GM18873 (cell line): ENCODE measurements around the gene ETHE1.
"Not testable (repeated sequence)": the region's sequence is repeated elsewhere in the genome, so short reads cannot be mapped to it uniquely, and the experiment has no call there.

Experiments used
- ATAC-seq: cut with Tn5 transposase; IDR thresholded peaks from one replicate; pipeline ENCODE4 v1.9.1; 2021; ENCODE audit warnings: mild to moderate bottlenecking, moderate library complexity, moderate number of reproducible peaks; ENCODE audit not compliant: unreplicated experiment, low FRiP score

The ETHE1 gene

GRCh38 chr19:43552616-43553015, 25.6 kb upstream of the ETHE1 start:
- ATAC-seq, result no peak

DNA sequence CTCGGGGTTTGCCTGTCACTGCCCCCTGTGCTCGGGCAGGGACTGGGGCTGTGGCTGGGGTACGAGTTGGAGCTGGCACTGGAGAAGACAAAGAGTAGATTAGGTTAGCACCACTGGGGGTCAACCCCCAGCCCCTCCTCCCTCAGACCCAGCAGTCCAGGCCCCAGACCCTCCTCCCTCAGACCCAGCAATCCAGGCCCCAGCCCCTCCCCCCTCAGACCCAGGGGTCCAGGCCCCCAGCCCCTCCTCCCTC, 25.1 kb upstream of the ETHE1 start:
- no peak for ATAC-seq

- ATAC-seq, result no peak
These were observed 24.6 kb upstream of the ETHE1 start for GRCh38 chr19:43551399-43552197.

GRCh38 chr19:43548706-43549105, 21.7 kb upstream of the ETHE1 start:
- ATAC-seq, result no peak

DNA sequence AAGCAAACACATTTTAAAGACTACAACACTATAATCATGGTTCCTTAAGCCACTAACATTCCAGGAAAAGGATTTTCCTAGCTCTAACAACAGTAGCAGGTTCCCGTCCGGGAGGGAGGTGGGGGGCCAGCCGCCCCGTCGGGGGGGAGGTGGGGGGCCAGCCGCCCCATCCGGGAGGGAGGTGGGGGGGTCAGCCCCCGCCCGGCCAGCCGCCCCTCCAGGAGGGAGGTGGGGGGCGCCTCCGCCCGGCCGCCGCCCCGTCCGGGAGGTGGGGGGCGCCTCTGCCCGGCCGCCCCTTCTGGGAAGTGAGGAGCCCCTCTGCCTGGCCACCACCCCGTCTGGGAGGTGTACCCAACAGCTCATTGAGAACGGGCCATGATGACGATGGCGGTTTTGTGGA, 20.9 kb upstream of the ETHE1 start:
- ATAC-seq, result not testable (repeated sequence)

DNA sequence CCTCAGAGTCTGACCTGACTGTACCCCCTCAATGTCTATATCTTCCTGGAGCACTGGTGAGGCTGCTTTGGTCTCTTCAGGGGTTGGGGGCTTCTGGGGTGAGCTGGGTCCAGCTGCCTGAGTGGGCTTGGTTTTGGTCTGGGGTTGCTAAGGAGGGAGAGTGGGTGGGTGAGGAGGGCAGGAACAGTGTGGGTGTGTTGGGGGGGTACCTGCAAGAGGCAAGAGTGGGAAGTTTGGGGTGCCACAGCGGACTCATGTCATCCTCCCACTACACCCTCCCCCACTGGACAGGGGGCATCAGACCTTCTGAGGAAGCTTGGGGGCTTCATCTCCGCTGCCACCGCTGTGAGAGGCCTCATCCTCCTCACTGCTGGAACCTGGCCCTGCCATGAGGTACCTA, 19.6 kb upstream of the ETHE1 start:
- ATAC-seq, result no peak

GRCh38 chr19:43545981-43546380, 19.0 kb upstream of the ETHE1 start:
- no peak for ATAC-seq

DNA sequence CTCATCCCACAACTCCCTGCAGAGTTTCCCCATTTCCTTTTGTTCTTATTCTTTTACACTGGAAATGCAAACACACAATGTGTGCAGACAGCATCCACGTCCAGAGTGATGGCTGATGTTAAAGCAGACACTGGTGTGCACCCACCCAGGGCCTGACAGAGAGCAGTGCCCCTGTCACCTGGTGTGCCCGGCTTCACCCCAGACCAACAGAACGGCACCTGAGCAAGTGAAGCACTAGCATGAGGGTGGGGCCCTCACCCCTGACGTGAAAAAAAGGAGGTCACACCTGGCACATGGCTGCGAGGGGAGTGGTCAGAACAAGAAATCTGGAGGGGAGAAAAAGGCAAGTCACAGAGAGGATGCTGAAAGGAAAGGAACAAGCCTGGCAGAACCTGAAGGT, 18.3 kb upstream of the ETHE1 start:
- ATAC-seq, result no peak

DNA sequence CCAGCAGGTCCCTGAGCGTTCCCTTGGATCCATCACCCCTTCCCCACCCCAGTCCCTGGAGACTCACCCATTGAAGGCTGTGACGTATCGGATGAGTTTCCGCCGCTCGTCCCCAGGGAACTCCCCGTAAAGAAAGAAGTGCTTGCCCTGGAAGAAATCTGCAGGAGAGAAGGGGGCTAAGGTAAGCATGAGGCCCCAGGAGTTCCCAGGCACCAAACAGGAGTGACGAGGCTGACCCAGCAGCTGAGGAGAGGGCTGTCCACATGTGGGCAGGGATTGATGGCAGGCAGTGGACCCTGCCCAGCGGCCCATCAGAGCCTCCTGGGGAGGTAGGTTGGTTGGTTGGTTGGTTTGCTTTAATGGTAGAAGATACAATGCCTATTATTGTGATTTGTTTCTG, 17.1 kb upstream of the ETHE1 start:
- no peak for ATAC-seq

DNA sequence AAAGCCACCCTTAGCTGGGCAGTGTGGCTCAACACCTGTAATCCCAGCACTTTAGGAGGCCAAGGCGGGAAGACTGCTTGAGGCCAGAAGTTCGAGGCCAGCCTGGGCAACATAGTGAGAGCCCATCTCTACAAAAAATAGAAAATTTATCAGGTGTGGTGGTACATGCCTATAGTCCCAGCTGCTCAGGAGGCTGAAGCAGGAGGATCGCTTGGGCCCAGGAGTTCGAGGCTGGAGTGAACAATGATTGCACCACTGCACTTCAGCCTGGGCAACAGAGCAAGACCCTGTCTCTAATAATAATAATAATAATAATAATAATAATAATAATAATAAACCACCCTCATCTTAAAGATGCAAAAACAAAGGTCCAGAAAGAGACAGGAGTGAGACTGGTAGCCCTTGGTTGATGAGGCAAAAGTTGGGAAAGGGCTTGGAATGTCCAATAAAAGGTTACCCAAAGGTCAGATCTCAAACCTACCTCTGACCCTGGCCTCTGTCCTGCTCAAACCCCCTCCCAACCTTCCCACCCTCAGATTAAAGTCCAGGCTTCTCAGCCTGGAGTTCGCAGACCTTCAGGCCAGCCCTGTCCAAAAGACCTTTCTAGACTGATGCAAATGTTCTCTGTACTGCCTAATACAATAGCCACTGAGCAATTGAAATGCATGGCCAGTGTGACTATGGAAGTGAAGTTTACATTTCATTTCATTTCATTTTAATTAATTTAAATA, 15.1 kb upstream of the ETHE1 start:
- no peak for ATAC-seq

- no peak for ATAC-seq
These were observed 13.4 kb upstream of the ETHE1 start for GRCh38 chr19:43540381-43540780.

- ATAC-seq, result no peak
These were observed 11.9 kb upstream of the ETHE1 start for GRCh38 chr19:43538922-43539321.

DNA sequence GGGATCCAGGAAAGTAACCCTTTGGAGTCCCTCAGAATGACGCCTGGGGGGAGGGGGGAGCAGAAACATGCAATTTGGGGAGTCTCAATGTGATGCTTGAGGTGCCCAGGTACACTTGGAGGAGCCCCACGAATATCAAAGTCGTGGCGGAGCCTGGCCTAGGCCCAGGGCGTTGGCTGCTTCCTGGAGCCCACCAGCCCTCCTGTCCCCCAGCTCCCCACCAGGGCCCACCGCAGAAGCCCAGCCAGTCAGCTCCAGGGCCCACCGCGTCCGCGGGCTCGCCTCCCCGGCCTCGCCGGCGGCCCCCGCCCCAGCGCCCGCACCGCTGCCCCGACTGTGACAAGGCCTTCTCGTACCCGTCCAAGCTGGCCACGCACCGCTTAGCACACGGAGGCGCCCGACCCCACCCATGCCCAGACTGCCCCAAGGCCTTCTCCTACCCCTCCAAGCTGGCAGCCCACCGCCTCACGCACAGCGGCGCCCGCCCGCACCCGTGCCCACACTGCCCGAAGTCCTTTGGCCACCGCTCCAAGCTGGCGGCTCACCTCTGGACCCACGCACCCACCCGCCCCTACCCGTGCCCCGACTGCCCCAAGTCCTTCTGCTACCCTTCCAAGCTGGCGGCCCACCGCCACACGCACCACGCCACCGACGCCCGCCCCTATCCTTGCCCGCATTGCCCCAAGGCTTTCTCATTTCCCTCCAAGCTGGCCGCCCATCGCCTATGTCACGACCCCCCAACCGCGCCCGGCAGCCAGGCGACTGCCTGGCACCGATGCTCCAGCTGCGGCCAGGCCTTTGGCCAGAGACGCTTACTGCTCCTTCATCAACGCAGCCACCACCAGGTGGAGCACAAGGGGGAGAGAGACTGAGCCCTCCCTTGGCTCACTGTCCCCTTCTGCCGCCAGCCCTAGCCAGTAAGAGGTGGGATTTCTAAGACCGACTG, 8.1 kb upstream of the ETHE1 start:
- ATAC-seq, result no peak

DNA sequence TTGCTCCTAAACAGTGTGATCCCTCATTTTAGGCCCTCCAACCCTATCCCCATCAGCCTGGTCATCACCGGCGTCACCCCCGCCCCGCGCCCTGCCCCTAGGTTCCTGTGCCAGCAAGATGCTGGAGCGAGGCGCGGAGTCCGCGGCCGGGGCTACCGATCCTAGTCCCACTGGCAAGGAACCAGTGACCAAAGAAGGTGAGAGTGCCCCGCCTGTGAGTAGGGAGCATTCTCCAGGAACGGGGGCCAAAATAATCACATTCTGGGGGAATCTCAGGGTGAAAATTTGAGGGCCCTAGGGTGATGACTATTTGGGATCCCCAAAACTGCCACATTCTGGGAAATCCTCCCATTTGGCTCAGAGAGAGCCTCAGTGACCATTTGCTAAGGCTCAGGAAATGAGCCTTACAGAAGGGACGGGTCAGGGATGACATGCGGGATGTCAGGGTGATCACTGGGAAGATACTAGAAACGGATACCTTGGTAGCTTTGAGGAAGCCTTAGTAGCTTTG, 7.4 kb upstream of the ETHE1 start:
- no peak for ATAC-seq

DNA sequence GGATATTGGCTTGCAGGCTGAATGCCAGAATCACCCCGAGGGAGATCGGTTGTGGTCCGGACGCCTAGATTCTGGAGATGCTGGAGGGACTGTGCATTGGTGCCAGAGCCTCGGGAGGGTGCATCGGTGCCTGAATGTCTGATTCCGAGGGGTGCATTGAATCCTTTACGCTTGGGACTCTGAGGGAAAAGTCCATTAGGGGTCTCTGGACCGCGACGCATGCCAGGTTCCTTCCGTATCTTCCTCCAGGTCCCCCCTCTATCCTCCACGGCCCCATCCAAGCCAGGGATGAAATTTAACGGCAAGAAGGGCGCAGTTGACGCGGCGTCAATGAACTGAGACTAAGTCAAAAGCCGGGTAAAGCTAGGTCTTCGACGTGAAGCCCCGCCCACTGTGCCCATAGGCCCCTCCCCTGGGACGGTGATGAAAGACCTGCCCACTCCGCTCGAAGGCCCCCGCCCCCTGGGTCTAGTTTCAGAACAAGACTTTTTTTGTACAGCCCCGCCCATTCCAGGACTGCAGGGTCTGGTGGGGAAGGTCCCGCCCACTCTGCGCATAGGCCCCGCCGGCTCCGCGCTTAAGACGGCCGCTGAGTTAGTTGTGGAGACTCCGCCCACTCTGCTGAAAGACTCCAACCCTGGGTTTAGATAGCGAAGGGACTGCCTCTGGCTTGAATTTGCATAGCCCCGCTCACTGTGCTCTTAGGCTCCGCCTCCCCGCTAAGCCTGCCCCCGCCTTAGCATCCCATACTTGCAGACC, 6.7 kb upstream of the ETHE1 start:
- peak; percentile 50 for ATAC-seq

DNA sequence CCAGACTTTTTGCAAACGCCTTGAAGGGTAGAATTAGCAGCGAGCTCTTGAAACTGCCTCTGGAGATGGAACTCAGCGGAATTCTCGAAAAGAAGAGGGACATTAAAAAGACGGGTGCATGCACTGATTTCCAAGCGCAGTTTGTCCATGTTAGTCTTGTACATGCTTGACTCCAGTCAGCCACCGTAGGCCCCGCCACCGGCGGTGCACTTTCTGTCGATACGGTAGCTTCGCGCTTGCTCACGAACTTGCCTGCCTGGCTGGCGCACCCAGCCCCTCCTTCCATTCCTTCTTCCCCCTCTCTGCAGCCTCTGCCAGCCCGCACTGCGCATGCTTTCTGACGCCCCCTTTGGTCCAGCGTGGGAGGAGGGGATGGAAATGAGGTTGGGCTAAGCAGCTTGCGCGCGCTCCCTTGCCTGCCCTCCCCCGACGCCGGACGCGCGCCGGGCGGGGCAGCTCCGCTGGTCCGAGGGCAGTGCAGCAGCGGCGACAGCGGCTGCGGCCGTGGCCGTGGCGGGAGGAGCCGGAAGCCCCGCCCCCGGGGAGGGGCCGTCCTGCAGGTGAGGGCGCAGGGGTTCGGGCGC, 6.1 kb upstream of the ETHE1 start, which contains the start of gene ZNF575:
Gene ZNF575, plus strand, starts transcription at position 227 of the 584 bp plus-strand sequence. CDS start 1,235 bp downstream, outside the sequence.
- ATAC-seq, result peak; percentile 54

- no peak for ATAC-seq
These were observed 5.6 kb upstream of the ETHE1 start for GRCh38 chr19:43532571-43532961.

DNA sequence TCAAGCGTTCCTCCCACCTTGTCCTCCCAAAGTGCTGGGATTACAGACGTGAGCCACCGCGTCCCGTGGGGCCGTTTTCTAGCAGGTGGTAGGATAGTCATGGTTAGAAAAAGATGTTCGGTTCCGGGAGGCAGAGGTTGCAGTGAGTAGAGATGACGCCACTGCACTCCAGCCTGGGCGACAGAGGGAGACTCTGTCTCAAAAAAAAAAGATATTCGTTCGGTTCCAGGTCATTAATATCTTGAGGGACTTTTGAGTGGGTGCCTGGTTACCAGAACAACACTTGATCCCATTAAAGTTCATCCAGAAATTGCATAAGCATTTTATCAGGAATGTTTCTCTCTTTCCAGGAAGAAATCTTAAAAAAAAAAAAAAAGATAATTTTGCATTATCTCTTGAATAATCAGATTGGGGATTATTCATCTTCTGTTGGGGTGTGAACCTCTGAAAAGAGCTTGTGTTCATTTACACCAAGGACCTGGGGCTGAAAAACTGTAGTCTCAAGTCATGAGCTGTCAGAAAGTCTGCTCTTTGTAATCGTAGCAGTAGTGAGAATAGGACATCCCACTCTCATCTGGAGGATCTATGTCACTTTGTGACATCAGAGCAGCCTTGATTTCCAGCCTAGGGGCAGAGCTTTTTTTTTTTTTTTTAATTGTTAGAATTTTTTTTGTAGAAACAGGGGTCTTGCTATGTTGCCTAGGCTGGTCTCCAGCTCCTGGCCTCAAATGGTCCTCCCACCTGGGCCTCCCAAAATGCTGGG, 1.0 kb upstream of the ETHE1 start:
- ATAC-seq, result no peak
